PC-9 (cell line): Measurements from ENCODE around the gene TJP2. TPM values are rescaled to one million over a fixed set of nuclear protein-coding genes. Genes with fewer than 3 reads are reported as not detected.
"Not testable (repeated sequence)": the region's sequence is repeated elsewhere in the genome, so short reads cannot be mapped to it uniquely, and the experiment has no call there.

Experiments used
- BruUV-seq: library from RNA; stranded (reverse); fragments of 400-500 nt; replicated peaks from 2 replicates; lab custom pipeline; 2021; lab: Mats Ljungman, UMichigan
- CTCF ChIA-PET: fragments of 300-600 bp; sonication (Branson Sonifier 250); formaldehyde crosslinking; loops from one replicate; lab custom pipeline; 2022; ENCODE audit warnings: antibody characterized with exemption; lab: Charles Lee
- POLR2A ChIA-PET: fragments of 300-600 bp; sonication (Branson Sonifier 250); formaldehyde crosslinking; loops from one replicate; lab custom pipeline; 2022; ENCODE audit warnings: antibody characterized with exemption; ENCODE audit not compliant: unreplicated experiment; lab: Charles Lee
- DNase-seq, 2 experiments: peaks; one replicate each; pipeline versions ENCODE4 v3.0.0 to v3.0.0-alpha.2; 2015 to 2022; ENCODE audit warnings: mixed read lengths in 1 of 2
- H2AFZ ChIP-seq: fragments of 200-600 bp; sonication (generic); 2 replicates; pipeline ENCODE4 v1.8.1; 2017; ENCODE audit warnings: antibody characterized with exemption
- H3F3A ChIP-seq: fragments of 200-600 bp; sonication (generic); 2 replicates; pipeline ENCODE4 v1.8.1; 2017; ENCODE audit warnings: antibody characterized with exemption, mild to moderate bottlenecking, low read depth; ENCODE audit not compliant: insufficient read depth
- H3K27ac ChIP-seq: fragments of 200-600 bp; sonication (generic); 2 replicates; pipeline ENCODE4 v1.6.1; 2016; ENCODE audit warnings: mixed run types
- H3K27me3 ChIP-seq: fragments of 200-600 bp; sonication (generic); 2 replicates; pipeline ENCODE4 v1.6.1; 2016; ENCODE audit warnings: low read depth, mixed run types; ENCODE audit not compliant: insufficient read depth
- H3K36me3 ChIP-seq: fragments of 200-600 bp; sonication (generic); 2 replicates; pipeline ENCODE4 v1.6.1; 2016; ENCODE audit warnings: low read depth, mixed run types
- H3K4me1 ChIP-seq: fragments of 200-600 bp; sonication (generic); replicated peaks from 2 replicates; pipeline ENCODE4 v1.6.1; 2016; ENCODE audit warnings: mixed run types; ENCODE audit not compliant: insufficient read depth
- H3K4me2 ChIP-seq: fragments of 200-600 bp; sonication (generic); 2 replicates; pipeline ENCODE4 v1.6.1; 2017; ENCODE audit warnings: mixed run types
- H3K4me3 ChIP-seq: fragments of 200-600 bp; sonication (generic); 2 replicates; pipeline ENCODE4 v1.6.1; 2016; ENCODE audit warnings: mixed run types
- H3K79me2 ChIP-seq: fragments of 200-600 bp; sonication (generic); 2 replicates; pipeline ENCODE4 v1.6.1; 2017; ENCODE audit warnings: low read depth, mixed run types
- H3K9me2 ChIP-seq: fragments of 200-600 bp; sonication (generic); 2 replicates; pipeline ENCODE4 v1.8.1; 2017; ENCODE audit warnings: mild to moderate bottlenecking; ENCODE audit not compliant: insufficient read depth
- H3K9me3 ChIP-seq: fragments of 200-600 bp; sonication (generic); 2 replicates; pipeline ENCODE4 v1.8.1; 2016; ENCODE audit warnings: low read depth; ENCODE audit not compliant: insufficient read depth
- H4K20me1 ChIP-seq: fragments of 200-600 bp; sonication (generic); 2 replicates; pipeline ENCODE4 v1.8.1; 2017; ENCODE audit not compliant: insufficient read depth
- CTCF ChIP-seq: fragments of 200-600 bp; sonication (generic); conservative IDR thresholded peaks from 2 replicates; pipeline ENCODE4 v1.6.1; 2017; ENCODE audit warnings: mixed run types, antibody characterized with exemption, mild to moderate bottlenecking, moderate library complexity
- EZH2 ChIP-seq: fragments of 200-600 bp; sonication (generic); IDR thresholded peaks from 2 replicates; pipeline ENCODE4 v1.8.0; 2017; ENCODE audit warnings: antibody characterized with exemption, low read depth
- intact Hi-C: fragments of 100-400 bp; cut with micrococcal nuclease; formaldehyde crosslinking; loops from one replicate; pipeline ENCODE4 v1.10.0; 2022; ENCODE audit not compliant: unreplicated experiment
- total RNA-seq: library from RNA; stranded (reverse); gene quantifications from 2 replicates; pipeline ENCODE4 v1.2.3, GENCODE V29; 2021

The TJP2 gene
- total RNA-seq, 1 experiment from 2014 or later: 143 TPM

GRCh38 chr9:69299315-69299714 lies 125.2 kb downstream of the TJP2 start:
- ChIA-PET CTCF (no interaction called here), POLR2A (no interaction called here)
- DNase-seq: no peak
- Histone ChIP-seq H3K79me2 (no peaks in the 10 kb centered on the region), H3K36me3 (no peaks in the 10 kb centered on the region), H3K27ac (no peak overlapping the region), H3K4me3 (no peak overlapping the region), H3F3A (no peaks in the 10 kb centered on the region), H4K20me1 (no peaks in the 10 kb centered on the region), H3K4me1 (no peaks in the 10 kb centered on the region), H3K4me2 (no peak overlapping the region), H3K9me3 (no peaks in the 10 kb centered on the region), H2AFZ (no peak overlapping the region), H3K27me3 (no peaks in the 10 kb centered on the region; the same call in 1 of the 2 replicates), H3K9me2 (no peaks in the 10 kb centered on the region)
- TF ChIP-seq EZH2 (no peak), CTCF (no peak)
- intact Hi-C loops: no loop called here
- no TSS peak for BruUV-seq

DNA sequence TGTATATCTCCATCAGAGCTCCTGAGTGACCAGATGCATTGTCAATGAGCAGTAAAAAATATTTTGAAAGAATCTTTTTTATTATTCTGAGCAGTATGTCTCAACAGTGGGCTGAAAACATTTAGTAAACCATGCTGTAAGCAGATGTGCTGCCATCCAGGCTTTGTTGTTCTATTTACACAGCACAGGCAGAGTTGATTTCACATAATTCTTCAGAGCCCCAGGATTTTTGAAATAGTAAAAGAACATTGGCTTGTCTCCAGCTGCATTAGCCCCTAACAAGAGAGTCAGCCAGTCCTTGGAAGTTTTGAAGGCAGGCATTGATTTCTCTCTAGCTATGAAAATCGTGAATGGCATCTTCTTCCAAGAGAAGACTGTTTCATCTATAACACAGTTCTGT lies 125.7 kb downstream of the TJP2 start:
- no peak for TF ChIP-seq CTCF
- TF ChIP-seq EZH2: no peak
- ChIA-PET CTCF (no interaction called here), POLR2A (no interaction called here)
- H3K27me3 ChIP-seq: no peaks in the 10 kb centered on the region; the same call in 1 of the 2 replicates
- H3K4me1 ChIP-seq: no peaks in the 10 kb centered on the region
- no peak overlapping the region for H2AFZ ChIP-seq
- H3K79me2 ChIP-seq: no peaks in the 10 kb centered on the region
- BruUV-seq: no TSS peak
- no peak for DNase-seq
- no peaks in the 10 kb centered on the region for H3K9me3 ChIP-seq
- H3K4me2 ChIP-seq: no peak overlapping the region
- H3F3A ChIP-seq: no peaks in the 10 kb centered on the region
- H3K4me3 ChIP-seq: no peak overlapping the region
- no peak overlapping the region for H3K27ac ChIP-seq
- intact Hi-C loops: no loop called here
- H3K9me2 ChIP-seq: no peaks in the 10 kb centered on the region
- no peaks in the 10 kb centered on the region for H4K20me1 ChIP-seq
- H3K36me3 ChIP-seq: no peaks in the 10 kb centered on the region

GRCh38 chr9:69303331-69303730 lies 129.3 kb downstream of the TJP2 start:
- CTCF ChIA-PET: no interaction called here
- Histone ChIP-seq H3K4me3 (no peak overlapping the region), H3K9me3 (no peaks in the 10 kb centered on the region), H3K27me3 (no peaks in the 10 kb centered on the region; the same call in 1 of the 2 replicates), H3K4me2 (no peak overlapping the region), H3K79me2 (no peaks in the 10 kb centered on the region), H3K36me3 (no peaks in the 10 kb centered on the region), H3F3A (no peaks in the 10 kb centered on the region), H3K9me2 (no peaks in the 10 kb centered on the region), H2AFZ (no peak overlapping the region), H3K27ac (no peak overlapping the region), H3K4me1 (no peaks in the 10 kb centered on the region), H4K20me1 (no peaks in the 10 kb centered on the region)
- no TSS peak for BruUV-seq
- no peak for DNase-seq
- intact Hi-C loops: no loop called here
- TF ChIP-seq CTCF (no peak), EZH2 (no peak)
- POLR2A ChIA-PET: interaction anchor here (0.6 kb wide), 1 partner anchor 42 kb away, joined by 5 read pairs; no protein-coding TSS in a partner anchor

DNA sequence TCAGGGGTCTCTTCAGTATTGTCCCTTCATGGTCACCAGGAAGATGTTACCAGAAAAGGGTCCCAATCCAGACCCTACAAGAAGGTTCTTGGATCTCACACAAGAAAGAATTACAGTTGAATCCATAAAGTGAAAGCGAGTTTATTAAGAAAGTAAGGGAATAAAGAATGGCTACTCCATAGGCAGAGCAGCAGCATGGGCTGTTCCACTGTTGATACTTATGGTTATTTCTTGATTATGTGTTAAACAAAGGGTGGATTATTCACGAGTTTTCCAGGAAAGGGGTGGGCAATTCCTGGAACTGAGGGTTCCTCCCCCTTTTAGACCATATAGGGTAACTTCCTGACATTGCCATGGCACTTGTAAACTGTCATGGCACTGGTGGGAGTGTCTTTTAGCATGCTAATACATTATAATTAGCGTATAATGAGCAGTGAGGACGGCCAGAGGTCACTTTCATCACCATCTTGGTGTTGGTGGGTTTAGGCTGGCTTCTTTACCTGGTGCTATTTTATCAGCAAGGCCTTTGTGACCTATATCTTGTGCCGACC lies 132.9 kb downstream of the TJP2 start:
- H3K9me2 ChIP-seq, H3K27me3 ChIP-seq, H2AFZ ChIP-seq, H3K4me1 ChIP-seq, POLR2A ChIA-PET, H3K4me3 ChIP-seq, DNase-seq, H3K27ac ChIP-seq, intact Hi-C loops, H3K79me2 ChIP-seq, H3K4me2 ChIP-seq, H3K36me3 ChIP-seq, H4K20me1 ChIP-seq, CTCF ChIA-PET, H3K9me3 ChIP-seq, BruUV-seq, H3F3A ChIP-seq: not testable (repeated sequence)
